Keratinocyte (primary cell): Measurements from ENCODE around the gene C20orf144. TPM values are rescaled to one million over a fixed set of nuclear protein-coding genes. Genes with fewer than 3 reads are reported as not detected.

ENCODE experiments used
- DNase-seq: peaks from one replicate; pipeline ENCODE4 v3.0.0-alpha.2; 2011; ENCODE audit warnings: low read depth, missing footprints, low spot score
- FAIRE-seq: peaks from 2 replicates; lab custom pipeline; 2011; peaks lifted over from hg19 to GRCh38; lab: Jason Lieb, UNC
- H2AFZ ChIP-seq: 2 replicates; pipeline ENCODE4 v1.6.0; 2012; ENCODE audit warnings: low read length, control low read depth, inconsistent platforms; ENCODE audit not compliant: control insufficient read depth
- H3K27ac ChIP-seq: 2 replicates; pipeline ENCODE4 v1.5.1; 2011; ENCODE audit warnings: low read length; ENCODE audit not compliant: control insufficient read depth, insufficient read depth
- H3K27me3 ChIP-seq: 3 replicates; pipeline ENCODE4 v1.6.0; 2011; ENCODE audit warnings: low read length; ENCODE audit not compliant: control insufficient read depth, insufficient read depth; ENCODE audit errors: extremely low read depth
- H3K36me3 ChIP-seq, 2 experiments: 2 replicates in 1 of 2; 3 replicates in 1 of 2; pipeline ENCODE4 v1.5.1; 2011; ENCODE audit warnings: low read length in 2 of 2, mild to moderate bottlenecking in 1 of 2; ENCODE audit not compliant: control insufficient read depth in 2 of 2, insufficient read depth in 2 of 2; ENCODE audit errors: extremely low read depth in 1 of 2
- H3K4me1 ChIP-seq: 3 replicates; pipeline ENCODE4 v1.5.1; 2011; ENCODE audit warnings: low read length; ENCODE audit not compliant: control insufficient read depth, insufficient read depth; ENCODE audit errors: extremely low read depth
- H3K4me2 ChIP-seq: 3 replicates; pipeline ENCODE4 v1.6.0; 2011; ENCODE audit warnings: low read depth, low read length; ENCODE audit not compliant: control insufficient read depth, insufficient read depth; ENCODE audit errors: extremely low read depth
- H3K4me3 ChIP-seq, 3 experiments: fragments of 200-600 bp in 1 of 3; sonication (generic) in 1 of 3; 2 replicates in 2 of 3; 3 replicates in 1 of 3; pipeline ENCODE4 v1.5.1; 2011 to 2016; ENCODE audit warnings: low read length in 3 of 3, mild to moderate bottlenecking in 3 of 3, control low read depth in 2 of 3, inconsistent platforms in 1 of 3, low read depth in 1 of 3, mixed read lengths in 1 of 3, mixed run types in 1 of 3, moderate library complexity in 1 of 3; ENCODE audit not compliant: control insufficient read depth in 2 of 3, insufficient read depth in 2 of 3; ENCODE audit errors: extremely low read depth in 1 of 3
- H3K79me2 ChIP-seq: 2 replicates; pipeline ENCODE4 v1.6.0; 2012; ENCODE audit warnings: low read length; ENCODE audit not compliant: control insufficient read depth, insufficient read depth
- H3K9ac ChIP-seq: 3 replicates; pipeline ENCODE4 v1.6.0; 2011; ENCODE audit warnings: low read length; ENCODE audit not compliant: control insufficient read depth, insufficient read depth; ENCODE audit errors: extremely low read depth
- H3K9me1 ChIP-seq: 3 replicates; pipeline ENCODE4 v1.6.0; 2011; ENCODE audit warnings: low read length; ENCODE audit not compliant: control insufficient read depth, insufficient read depth; ENCODE audit errors: extremely low read depth
- H3K9me3 ChIP-seq: 2 replicates; pipeline ENCODE4 v1.5.1; 2012; ENCODE audit warnings: low read depth, low read length; ENCODE audit not compliant: control insufficient read depth
- H4K20me1 ChIP-seq: 3 replicates; pipeline ENCODE4 v1.6.0; 2011; ENCODE audit warnings: low read length; ENCODE audit not compliant: control insufficient read depth, insufficient read depth; ENCODE audit errors: extremely low read depth
- CTCF ChIP-seq, 3 experiments: IDR thresholded peaks in 1 of 3; conservative IDR thresholded peaks in 1 of 3; optimal IDR thresholded peaks in 1 of 3; 2 replicates in 2 of 3; 3 replicates in 1 of 3; pipeline versions ENCODE3 to v1.5.1; 2011; ENCODE audit warnings: low read length in 3 of 3, mild to moderate bottlenecking in 3 of 3, moderate library complexity in 2 of 3, control low read depth in 1 of 3, inconsistent platforms in 1 of 3; ENCODE audit not compliant: insufficient read depth in 2 of 3; ENCODE audit errors: extremely low read depth in 1 of 3
- EZH2 ChIP-seq: IDR thresholded peaks from one replicate; pipeline ENCODE4 v1.6.1; 2012; ENCODE audit warnings: inconsistent platforms, mild to moderate bottlenecking, low read length, moderate library complexity
- dilution Hi-C: fragments of 300-500 bp; cut with MboI; formaldehyde crosslinking; loops from one replicate; pipeline ENCODE4 v1.7.0; 2020; ENCODE audit warnings: low sequenced_read_pairs; ENCODE audit not compliant: extremely low pct_ligation_motif_present
- polyA plus RNA-seq, 5 experiments: library from polyadenylated mRNA; depleted of rRNA in 3 of 5; stranded (reverse) in 3 of 5; stranded (forward) in 1 of 5; unstranded in 1 of 5; fragments of >200 nt; gene quantifications; 1 replicate in 1 of 5; 2 replicates in 3 of 5; 3 replicates in 1 of 5; pipeline versions ENCODE4 v1.2.1 to v1.2.3, GENCODE V29; 2011 to 2012; ENCODE audit warnings: missing spikeins in 2 of 5, low read depth in 1 of 5, low replicate concordance in 1 of 5

The C20orf144 gene
- polyA plus RNA-seq, 1 donor (not counting 4 experiments of a cell fraction or from before 2014, with no cell fraction given), result 0.03 TPM

GRCh38 chr20:33709905-33710541 is 47.9 kb downstream of the C20orf144 start:
- Histone ChIP-seq H3K27ac (no peak overlapping the region), H3K36me3 (peaks cover 1 to 5% of the 10 kb centered on the region in 2 experiments), H3K9ac (no peak overlapping the region), H2AFZ (no peak overlapping the region), H3K4me2 (no peak overlapping the region), H3K9me3 (no peaks in the 10 kb centered on the region), H3K79me2 (no peaks in the 10 kb centered on the region), H3K9me1 (no peaks in the 10 kb centered on the region), H3K27me3 (no peaks in the 10 kb centered on the region), H3K4me1 (peaks cover 2% of the 10 kb centered on the region), H4K20me1 (no peaks in the 10 kb centered on the region), H3K4me3 (no peak overlapping the region)
- TF ChIP-seq CTCF (optimal IDR thresholded peaks at IDR 0.05 in 1 of 3, IDR thresholded peaks at IDR 0.05 in 1 of 3, conservative IDR thresholded peaks at IDR 0.05 in 1 of 3; ENCODE audit: extremely low read depth in 1 of 3, insufficient read depth in 2 of 3, low read length in 3 of 3), result no peak
- TF ChIP-seq EZH2, result no peak
- no peak for FAIRE-seq
- DNase-seq, result no peak
- dilution Hi-C loops, result no loop called here

GRCh38 chr20:33710681-33711445 is 48.7 kb downstream of the C20orf144 start:
- Histone ChIP-seq H3K4me3 (no peak overlapping the region), H3K79me2 (no peaks in the 10 kb centered on the region), H3K9me1 (no peaks in the 10 kb centered on the region), H3K9me3 (no peaks in the 10 kb centered on the region), H3K36me3 (peaks cover 1 to 5% of the 10 kb centered on the region in 2 experiments), H3K4me1 (peaks cover 2% of the 10 kb centered on the region), H4K20me1 (no peaks in the 10 kb centered on the region), H3K4me2 (no peak overlapping the region), H3K27me3 (no peaks in the 10 kb centered on the region), H3K9ac (no peak overlapping the region), H2AFZ (no peak overlapping the region), H3K27ac (no peak overlapping the region)
- no peak for DNase-seq
- no peak for FAIRE-seq
- dilution Hi-C loops, result no loop called here
- TF ChIP-seq EZH2, result no peak
- TF ChIP-seq CTCF (optimal IDR thresholded peaks at IDR 0.05 in 1 of 3, IDR thresholded peaks at IDR 0.05 in 1 of 3, conservative IDR thresholded peaks at IDR 0.05 in 1 of 3; ENCODE audit: extremely low read depth in 1 of 3, insufficient read depth in 2 of 3, low read length in 3 of 3), result no peak
